Measurements from ENCODE around the gene KCNH1.

Gene KCNH1

DNA sequence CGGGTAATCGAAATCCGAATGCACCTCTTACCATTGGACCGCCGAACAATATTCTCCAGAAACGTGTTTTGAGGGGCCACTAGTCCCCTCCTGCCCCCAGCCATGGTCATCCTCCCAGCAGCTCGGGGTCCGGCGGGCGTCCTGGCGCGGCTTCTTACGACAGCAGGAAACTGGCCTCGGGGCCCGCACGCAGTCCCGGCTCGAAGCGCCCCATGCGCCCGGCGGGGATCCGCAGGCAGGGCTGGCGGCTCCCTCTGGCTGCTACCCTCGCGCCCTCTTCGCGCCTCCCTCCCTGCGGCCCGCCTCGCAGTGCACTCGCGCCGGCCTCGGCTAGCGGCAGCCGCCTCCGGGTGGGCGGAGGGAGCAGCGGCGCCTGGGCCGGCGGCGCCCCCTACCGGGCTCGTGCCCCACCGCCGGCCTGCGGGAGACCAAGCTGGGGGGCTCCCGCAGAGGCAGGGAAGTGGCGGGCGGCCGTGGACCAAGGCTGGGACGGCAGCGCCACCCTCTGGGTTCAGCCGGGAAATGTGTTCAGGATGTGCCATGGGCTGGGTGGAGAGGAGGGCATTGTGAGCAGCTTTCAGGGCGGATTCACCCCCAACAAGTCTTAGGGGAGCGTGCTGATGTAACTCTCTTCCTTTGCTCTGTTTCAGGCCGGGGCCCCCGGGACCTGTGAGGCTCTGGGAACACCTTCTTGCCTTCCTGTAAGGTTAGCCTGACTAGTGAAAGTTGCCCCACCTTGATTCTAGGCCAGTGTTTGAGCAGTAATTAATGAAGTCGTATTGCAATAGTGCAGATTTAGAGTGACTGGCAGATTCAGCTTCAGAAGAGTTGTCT is at the start of gene KCNH1:
Gene KCNH1, minus strand, starts transcription at position 313 of the 834 bp plus-strand sequence. Its CDS starts 203 bp downstream, at position 110.
- peak; percentile 86 for DNase-seq

DNA sequence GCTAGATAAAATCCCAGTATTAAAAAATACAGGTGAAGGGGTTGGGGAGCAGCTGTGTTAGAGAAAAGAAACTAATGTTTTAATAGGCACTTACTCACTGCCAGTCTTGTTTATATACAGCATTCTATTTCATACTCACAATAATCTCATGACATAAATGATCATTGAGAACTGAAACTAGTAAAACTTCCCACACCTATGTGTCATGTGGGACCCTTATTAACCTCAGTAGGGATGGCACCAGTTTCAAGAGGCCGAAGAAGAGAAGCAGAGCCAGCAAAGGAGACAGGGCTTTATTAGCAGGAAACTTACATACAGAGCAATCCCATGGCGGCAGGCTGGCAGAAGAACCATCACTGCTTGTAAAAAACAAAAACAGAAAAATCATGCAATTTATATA is 48.8 kb upstream of the KCNH1 start:
- DNase-seq = no peak

DNA sequence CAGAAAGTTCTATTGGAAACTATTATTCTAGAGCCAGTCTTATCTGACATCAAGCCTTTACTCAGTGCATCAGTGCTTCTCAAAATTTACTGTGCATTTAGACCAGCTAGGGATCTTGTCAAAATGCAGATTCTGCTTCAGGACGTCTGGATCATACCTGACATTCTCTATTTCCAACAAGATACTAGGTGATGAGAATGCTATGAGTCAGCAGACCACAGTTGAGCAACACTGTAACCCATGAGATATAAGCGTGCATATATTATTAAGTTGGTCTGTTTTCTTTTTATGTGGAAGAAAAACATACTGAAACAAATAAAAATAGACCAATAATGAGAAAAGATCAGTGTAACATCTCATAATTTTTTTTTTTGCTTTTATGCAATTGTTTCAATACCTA is 40.4 kb upstream of the KCNH1 start:
- no peak for DNase-seq

GRCh38 chr1:211172657-211173056 is 38.7 kb upstream of the KCNH1 start:
- no peak for DNase-seq

DNA sequence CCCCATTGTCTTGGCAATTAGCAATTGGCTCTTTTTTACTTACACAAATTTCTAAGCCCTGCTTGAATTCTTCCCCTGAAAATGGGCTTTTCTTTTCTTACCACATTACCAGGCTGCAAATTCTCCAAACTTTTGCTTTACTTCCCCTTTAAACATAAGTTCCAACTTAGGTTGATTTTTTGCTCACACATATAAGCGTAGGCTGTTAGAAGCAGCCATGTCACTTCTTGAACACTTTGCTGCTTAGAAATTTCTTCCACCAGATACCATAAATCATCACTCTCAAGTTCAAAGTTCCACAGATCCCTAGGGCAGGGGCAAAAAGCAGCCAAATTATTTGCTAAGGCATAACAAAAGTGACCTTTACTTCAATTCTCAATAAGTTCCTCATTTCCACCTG is 35.4 kb upstream of the KCNH1 start:
- no peak for DNase-seq

DNA sequence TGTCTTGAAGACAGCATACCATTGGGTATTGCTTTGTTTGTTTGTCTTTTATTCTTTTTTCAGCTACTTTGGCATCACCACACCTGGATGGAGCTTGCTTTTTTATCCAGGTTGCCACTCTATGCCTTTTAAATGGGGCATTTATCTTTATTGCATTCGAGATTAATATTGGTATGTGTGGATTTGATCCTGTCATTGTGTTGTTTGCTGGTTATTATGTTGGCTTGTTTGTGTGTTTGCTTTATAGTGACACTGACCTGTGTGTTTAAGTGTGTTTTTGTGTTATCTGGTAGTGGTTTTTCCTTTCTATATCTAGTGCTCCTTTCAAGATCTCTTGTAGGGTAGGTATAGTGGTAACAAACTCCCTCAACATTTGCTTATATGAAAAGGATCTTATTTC is 24.9 kb upstream of the KCNH1 start:
- no peak for DNase-seq

DNA sequence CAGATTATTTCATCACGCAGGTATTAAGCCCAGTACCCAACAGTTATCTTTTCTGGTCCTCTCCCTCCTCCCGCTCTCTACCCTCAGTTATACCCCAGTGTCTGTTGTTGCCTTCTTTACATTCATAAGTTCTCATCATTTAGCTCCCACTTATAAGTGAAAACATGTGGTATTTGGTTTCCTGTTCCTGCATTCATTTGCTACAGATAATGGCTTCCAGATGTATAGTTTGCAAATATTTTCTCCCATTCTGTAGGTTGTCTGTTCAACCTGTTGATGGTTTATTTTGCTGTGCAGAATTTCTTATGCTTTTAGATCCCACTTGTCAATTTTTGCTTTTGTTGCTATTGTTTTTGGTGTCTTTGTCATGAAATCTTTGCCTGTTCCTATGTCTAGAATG is 21.1 kb upstream of the KCNH1 start:
- no peak for DNase-seq

DNA sequence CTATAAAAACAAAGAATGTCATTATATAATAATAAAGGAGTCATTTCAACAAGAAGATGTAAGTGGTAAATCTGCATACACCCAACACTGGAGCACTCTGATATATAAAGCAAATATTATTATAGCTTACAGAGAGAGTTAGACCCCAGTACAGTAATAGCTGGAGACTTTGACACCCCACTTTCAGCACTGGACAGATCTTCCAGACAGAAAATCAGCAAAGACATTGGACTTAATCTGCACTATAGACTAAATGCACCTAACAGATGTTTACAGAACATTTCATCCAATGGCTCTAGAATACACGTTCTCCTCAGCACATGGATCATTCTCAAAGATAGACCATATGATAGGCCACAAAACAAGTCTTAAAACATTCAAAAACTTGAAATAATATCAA is 20.0 kb upstream of the KCNH1 start:
- no peak for DNase-seq

DNA sequence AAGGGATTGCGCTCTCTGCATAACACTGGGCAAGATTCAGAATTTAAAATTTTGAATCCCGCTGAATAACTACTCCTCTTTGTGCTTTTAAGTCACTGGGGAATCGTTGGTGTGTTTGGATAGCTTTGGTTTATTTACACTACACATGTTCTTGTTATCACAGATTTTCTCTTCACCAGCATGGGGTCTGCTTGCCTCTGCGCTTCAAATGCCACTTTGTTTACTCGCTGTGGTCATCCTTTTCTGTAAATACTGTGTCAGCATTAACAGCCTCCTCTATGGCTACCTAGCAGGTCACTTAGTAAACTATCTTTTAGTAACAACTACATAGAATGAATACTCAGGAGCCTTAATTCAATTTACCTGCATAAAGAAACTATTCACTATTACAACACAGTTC is 14.4 kb upstream of the KCNH1 start:
- DNase-seq = no peak

DNA sequence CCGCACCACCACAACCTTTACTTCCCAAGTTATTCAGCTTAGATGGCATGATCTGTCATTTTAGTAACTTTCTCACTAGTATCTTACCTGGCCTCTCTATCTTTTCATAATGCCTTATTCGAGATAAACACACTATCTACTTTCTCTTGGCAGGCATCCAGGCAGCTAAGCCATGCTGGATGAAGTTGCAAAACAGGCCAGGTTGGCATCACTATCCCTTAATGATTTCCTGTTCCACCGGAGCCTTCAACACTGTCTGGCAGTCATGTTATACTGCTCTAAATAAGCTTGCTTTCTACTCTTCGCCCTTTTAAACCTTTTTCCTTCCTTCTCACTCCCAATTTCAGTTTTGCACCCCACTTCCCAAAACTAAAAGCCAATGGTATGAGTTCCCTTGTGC is 12.0 kb upstream of the KCNH1 start:
- no peak for DNase-seq

- DNase-seq = peak; percentile 61
These were observed 1.5 kb upstream of the KCNH1 start for GRCh38 chr1:211135342-211135950.

DNA sequence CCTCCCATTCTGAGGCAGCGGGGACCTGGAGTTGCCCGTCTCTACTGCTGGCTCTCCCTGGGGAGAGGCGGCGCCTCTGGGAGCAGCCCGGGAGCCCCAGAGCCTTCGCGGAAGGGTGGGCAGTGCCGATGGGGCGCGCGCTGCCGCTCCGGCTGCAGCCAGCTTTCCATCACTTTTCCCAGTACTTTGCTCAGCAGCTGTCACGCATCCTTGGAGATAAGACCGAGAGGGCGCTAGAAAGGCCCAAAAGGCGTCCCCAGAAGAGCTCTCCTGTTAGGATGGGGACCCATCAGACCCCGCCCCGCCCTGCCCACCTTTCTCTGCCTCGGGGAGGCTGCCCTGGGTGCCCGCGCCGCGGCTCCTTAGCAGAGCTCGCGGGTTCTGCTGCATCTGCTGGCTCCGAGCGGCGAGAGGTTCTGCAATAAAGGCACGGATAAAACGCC is 534 bp downstream of the KCNH1 start:
- peak; percentile 54 for DNase-seq

- peak; percentile 64 for DNase-seq
These were observed 1.1 kb downstream of the KCNH1 start for GRCh38 chr1:211132721-211133392.

GRCh38 chr1:211129776-211130175 is 4.2 kb downstream of the KCNH1 start:
- DNase-seq = no peak

- no peak for DNase-seq
These were observed 6.8 kb downstream of the KCNH1 start for GRCh38 chr1:211127166-211127565.

- no peak for DNase-seq
These were observed 7.3 kb downstream of the KCNH1 start for GRCh38 chr1:211126622-211127021.

- no peak for DNase-seq
These were observed 15.4 kb downstream of the KCNH1 start for GRCh38 chr1:211118407-211119102.

DNA sequence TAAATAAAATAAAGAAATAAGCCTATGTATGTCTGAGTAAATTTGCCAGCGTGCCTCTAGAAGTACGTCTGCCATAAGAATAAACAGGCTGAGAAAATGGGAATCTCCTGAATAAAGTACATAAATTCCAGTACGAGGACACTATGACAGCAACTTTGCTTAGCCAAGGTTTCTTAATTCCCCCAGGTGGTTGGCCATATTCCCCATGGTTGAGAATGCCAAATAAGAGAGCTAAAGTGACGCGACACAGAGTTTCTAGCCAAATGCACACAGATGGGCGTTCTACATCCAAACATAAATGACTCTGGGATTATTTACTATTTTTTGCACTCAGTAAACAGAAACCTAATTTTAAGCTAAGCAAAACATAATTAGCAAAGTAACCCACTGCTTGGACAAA is 19.5 kb downstream of the KCNH1 start:
- DNase-seq = no peak

GRCh38 chr1:211113566-211113965 is 20.4 kb downstream of the KCNH1 start:
- no peak for DNase-seq

DNA sequence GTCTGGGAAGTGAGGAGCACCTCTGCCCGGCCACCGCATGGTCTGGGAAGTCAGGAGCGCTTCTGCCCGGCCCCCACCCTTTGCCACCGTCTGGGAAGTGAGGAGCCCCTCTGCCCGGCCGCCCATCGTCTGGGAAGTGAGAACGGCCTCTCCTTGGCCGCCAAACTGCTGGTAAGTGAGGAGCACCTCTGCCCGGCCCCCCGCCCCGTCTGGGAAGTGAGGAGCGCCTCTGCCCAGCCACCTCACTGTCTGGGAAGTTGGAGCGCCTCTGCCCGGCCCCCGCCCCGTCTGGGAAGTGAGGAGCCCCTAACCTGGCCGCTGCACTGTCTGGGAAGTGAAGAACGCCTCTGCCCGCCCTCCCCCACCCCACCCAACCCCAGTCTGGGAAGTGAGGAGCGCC is 22.6 kb downstream of the KCNH1 start:
- DNase-seq = no peak

DNA sequence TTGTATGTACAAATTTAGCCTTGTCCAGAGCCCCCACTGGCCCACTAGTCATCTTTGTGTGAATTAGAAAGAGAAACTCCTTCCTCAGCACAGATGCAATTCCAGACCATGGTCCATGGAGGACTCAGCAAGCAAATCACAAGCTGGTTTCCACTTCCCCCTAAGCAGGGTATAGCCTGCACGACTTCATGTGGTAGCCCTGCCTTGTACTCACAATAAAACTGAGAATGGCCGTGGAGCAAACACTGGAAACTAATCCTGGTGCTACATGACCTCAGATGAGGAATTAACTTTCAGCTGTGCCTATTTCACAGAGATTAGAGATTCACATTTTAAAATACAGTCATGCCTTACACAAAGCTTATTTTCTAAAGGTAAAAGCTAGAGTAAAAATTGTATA is 32.5 kb downstream of the KCNH1 start:
- no peak for DNase-seq

GRCh38 chr1:211099393-211099792 is 34.6 kb downstream of the KCNH1 start:
- DNase-seq = no peak

GRCh38 chr1:211095381-211095780 is 38.6 kb downstream of the KCNH1 start:
- no peak for DNase-seq
